GM04504 (cell line): ENCODE data around the gene SREK1IP1.

Experiments
- DNase-seq: peaks from one replicate; pipeline ENCODE4 v3.0.0-alpha.2; 2012; ENCODE audit warnings: low read depth

Gene SREK1IP1

DNA sequence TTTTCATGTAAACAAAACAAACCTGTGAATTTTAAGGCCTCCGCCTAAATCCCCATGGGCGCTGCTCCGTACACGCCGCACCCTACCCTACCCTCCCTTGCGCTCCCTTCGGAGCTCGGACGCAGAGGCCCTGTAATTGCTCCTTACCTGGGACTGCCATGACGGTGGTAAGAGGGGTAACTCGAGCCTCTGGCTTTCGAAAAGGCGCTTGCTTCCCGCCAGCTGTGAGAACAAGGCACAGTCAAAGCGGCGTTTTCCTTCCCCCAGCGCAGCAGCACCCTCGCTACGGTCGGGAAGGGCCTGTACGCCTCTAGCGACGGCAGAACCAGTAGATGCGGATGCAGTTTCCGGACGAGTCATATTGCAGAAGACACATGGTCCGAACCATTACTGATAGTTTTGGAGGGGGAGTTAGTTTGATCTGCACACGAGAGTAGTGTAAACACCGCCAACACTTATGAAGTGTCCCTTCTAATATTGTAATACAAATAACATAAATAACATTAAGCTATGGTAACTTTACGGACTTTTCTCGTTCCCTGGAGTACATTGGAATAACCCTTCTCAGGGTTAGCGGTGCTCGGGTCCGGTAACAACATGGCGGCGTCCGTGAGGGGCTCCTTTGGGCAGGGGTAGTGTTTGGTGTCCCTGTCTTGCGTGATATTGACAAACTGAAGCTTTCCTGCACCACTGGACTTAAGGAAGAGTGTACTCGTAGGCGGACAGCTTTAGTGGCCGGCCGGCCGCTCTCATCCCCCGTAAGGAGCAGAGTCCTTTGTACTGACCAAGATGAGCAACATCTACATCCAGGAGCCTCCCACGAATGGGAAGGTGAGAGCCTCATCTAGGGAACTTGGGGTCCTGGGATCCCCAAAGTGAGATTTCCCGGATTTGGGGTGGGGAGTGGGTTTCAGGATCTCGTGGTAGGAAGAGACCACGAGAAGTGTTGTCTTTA lies at the start of gene SREK1IP1, which contains the start of gene CWC27:
Gene SREK1IP1, minus strand, starts transcription at position 334 of the 955 bp plus-strand sequence. Its CDS starts 174 bp downstream, at position 160.
Gene CWC27, plus strand, starts transcription at position 573 of the 955 bp plus-strand sequence. Its CDS starts 217 bp downstream, at position 790.
- peak; percentile 84 for DNase-seq

DNA sequence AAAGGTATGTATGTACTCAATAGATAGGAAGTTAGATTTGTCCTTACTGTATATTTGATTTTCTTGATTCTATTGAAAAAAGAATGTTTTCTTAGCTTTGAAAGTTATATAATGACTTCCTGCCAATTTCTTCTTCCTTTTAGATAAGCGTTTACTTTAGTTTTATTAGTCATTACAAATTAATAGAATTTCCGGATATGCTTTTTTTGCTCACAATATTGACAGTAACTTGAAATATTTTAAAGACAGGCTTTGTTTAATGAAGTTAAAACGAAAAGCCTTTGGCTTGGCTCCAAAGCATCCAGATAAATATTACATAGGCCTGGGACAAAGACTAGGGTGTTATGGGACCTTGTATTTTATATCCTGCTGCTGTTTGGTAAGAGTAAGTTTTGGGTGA lies 49.8 kb upstream of the SREK1IP1 start:
- DNase-seq = no peak

DNA sequence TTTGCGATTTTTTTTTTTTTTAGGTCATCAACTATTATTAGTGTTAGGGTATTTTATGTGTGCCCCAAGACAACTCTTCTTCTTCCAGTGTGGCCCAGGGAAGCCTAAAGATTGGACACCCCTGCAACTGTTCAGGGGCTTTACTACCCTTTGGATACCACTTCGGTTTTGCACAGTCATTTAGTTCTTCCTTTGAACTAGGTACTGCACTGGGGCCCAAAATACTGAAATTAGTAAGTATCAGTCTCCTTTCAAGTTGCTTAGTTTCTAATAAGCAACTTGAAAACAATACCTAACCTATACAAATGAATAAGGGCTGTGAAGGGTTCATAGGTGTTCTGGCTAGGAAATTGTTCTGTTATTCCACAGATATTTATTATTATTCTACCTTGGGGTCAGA lies 45.6 kb upstream of the SREK1IP1 start:
- DNase-seq = no peak

GRCh38 chr5:64811050-64811640 lies 42.7 kb upstream of the SREK1IP1 start:
- DNase-seq = peak; percentile 17

DNA sequence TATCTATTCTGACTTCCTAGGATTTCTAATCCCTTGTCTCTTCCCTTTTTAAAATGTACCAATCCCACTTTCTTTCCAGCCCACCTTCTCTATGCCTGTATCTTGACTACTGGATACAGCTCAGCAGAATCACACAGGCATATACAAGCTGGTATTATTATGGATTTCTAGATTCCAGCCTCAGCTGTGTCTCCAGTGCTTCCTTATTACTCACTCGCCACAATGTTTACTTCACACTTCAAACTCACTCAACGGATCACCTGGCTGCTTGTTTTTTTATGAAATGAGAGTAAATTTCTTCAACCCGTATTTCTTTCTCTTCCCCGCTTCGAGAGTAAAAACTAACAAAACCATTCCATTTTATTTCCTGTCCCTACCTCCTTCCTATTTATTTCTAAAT lies 39.0 kb upstream of the SREK1IP1 start:
- no peak for DNase-seq

- DNase-seq = no peak
These were observed 38.0 kb upstream of the SREK1IP1 start for GRCh38 chr5:64806537-64806936.

- DNase-seq = no peak
These were observed 32.4 kb upstream of the SREK1IP1 start for GRCh38 chr5:64800926-64801325.

- no peak for DNase-seq
These were observed 27.8 kb upstream of the SREK1IP1 start for GRCh38 chr5:64796301-64796700.

DNA sequence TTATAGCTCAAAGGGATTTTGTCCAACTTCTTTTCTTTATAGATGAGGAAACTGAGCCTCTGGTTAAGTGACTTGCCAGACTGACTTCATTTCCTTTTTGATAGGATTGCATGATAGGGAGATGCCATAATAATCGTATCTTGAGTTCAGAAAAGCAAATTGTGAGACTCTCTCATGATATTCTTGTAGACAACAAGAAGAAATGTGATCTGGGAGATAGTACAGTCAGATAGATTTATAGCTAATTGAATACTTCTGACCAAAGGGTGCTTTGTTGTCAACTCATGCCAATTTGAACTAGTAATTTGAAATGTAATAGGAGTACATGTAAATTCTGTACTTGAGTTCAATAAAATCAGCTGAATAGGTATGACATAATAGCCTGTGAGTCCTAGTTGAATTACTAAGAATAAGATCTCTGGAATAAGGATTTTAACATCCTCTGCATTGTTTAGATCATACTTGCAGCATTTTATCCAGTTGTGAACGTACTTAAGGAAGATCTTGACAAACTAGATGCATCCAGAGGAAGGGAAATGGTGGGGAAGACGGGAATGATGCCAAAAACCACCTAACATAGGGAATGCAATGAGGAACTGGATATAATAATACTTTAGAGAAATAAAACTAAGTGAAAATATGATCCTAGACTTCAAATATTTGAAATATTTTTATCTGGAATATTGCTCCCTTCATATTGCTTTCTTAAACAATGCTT lies 25.7 kb upstream of the SREK1IP1 start:
- no peak for DNase-seq

- no peak for DNase-seq
These were observed 24.0 kb upstream of the SREK1IP1 start for GRCh38 chr5:64792469-64792868.

GRCh38 chr5:64790210-64790609 lies 21.7 kb upstream of the SREK1IP1 start:
- no peak for DNase-seq

GRCh38 chr5:64789457-64789856 lies 21.0 kb upstream of the SREK1IP1 start:
- no peak for DNase-seq

DNA sequence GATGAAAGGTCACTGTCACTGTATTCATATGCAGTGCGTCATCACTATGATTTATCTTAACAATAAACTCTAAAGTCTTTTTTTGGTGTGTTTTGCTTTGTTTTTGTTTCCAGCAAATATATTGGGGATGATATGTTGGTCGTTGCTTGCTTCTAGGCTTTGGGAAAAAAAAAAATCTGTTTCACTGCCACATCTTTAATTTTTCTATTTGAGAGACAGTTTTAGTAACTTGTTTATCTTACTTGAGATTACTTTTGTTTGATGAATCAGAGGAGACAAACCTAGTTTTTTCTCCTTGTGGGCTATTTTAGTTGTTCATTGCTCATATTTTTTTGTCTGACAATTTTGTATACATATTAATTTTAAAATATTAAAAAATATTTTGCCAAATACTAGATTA lies 19.7 kb upstream of the SREK1IP1 start:
- no peak for DNase-seq

GRCh38 chr5:64786372-64786771 lies 17.9 kb upstream of the SREK1IP1 start:
- DNase-seq = no peak

DNA sequence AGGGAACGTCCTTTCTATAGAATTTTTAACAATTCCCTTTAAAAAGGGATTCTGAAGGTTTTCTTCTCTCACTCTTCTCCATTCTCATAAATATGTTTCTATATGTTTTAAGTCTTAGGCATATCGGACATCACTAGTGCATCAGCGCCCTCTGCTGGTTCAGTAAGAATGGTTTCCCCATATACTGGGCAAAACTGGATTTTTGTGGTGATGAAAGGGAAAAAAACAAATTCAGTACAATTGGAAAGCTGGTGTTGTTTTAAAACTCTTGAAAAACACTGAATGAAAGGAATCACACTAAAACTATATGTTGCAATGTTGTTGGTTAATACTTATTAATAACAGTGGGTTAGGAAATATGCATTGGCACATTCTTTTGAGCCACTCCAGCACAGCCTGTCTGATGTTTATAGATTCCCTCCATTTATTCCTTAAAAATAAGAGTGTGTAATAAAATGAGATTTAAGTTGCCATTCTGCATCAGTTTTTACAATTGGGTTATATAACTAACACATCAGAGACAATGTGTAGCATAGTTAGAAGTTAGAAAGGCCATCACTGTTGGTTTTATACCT lies 16.0 kb upstream of the SREK1IP1 start:
- peak; percentile 48 for DNase-seq

DNA sequence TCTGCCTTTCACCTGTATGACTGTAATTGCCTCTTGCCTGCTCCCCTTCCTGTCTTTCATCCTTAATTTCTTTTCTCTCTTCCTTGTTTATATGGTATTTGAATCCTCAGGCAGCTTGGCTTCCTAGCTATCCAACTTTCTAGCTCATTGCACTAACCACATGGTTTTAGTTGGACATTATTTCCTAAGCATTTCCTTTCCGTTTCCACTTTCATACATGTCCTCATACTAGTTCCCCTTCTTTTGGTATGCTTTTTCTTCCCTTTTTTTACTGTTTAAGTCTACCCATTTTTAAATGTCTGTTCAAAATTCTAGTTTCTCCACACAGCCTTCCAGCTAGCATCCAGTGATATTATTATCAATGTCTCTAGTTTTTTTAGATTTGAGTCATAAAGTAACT lies 6.8 kb upstream of the SREK1IP1 start:
- DNase-seq = no peak

- no peak for DNase-seq
These were observed 5.0 kb upstream of the SREK1IP1 start for GRCh38 chr5:64773533-64773932.

DNA sequence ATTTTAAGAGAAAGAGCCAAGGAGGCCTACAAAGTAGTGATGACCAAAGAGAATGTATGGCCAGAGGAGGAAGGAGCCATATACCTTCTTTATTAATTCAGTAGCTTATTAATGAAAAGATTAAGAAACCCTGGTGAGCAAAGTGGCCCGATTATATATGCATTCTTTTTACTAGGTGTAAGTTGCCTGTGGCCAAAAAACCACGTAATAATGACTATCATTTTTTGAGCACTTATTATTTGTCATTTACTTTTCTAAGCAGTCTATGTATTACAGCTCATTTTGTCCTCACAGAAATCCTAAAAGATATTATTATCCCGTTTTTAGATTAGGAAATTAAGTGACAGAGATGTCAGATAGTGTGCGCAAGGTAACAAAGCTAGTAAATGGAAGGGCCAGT lies 3.2 kb upstream of the SREK1IP1 start:
- no peak for DNase-seq

DNA sequence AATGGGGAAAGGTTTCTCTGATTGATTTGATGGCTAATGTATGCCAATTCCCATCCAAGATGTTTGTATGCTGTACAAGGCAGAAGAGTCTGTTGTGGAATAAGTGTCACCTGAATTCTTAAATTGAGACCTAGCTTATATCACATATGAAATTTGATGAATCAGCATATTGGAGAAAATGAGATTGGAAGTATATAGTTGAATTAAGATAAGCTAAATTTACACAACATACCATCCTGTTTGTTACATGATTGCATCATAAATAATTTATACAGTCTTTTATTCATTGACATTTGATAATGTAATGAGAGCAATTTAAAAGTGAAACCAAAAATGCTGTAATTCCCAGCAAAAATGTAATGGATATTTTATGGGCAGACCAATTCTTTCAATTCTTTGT lies 1.4 kb upstream of the SREK1IP1 start:
- DNase-seq = no peak

DNA sequence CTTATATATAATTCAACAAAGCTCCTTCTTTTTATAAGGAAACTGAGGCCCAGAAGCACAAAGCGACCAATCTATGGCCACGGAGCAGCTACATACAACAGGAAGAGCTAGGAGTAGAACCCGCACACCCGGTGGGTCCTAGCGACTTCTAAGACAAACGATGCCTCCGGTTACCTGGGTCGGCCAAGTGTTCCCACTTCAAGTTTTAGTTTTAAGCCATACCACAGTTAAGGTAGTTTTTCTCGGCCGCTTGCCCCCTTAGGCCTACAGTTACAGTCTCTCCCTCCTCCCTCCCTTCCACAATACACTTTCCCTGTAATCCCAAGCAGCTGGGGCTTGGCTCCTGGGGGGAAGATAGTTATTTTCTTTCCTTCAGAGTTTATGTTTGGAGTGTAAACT lies 533 bp downstream of the SREK1IP1 start:
- peak; percentile 17 for DNase-seq

GRCh38 chr5:64766941-64767340 lies 1.6 kb downstream of the SREK1IP1 start:
- DNase-seq = no peak

DNA sequence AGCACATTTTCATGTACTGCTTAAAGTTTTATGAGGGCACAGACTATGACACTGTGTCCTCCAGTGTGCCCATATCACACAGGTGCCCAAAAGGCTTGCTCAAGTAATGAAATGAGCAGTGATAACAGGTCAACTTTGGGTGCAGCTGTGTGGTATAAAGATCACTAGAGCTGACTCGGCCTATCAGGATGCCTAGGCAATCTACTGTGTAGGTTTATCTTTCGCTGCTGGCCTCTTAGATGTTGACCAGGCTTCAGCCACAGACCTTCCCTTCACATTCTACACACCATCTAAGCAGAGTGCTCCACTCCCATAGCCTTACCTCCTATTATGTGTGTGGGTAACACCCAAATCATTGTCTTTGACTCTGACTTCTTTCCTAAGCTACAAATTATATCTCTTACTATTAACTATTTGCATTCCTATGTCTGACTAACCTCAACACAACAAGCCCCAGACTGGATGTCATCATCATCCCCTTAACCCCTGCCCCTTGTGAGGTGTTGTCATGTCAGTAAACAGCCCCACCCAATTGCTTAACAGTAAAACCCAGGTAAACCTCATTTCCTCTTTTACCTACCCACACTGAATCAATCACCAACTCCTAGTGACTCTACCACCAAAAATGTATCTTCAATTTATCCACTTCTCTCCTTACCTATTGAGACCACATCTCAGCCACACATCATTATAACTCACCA lies 2.5 kb downstream of the SREK1IP1 start:
- no peak for DNase-seq
